ENCODE results near the gene ISLR2.
"Not testable (repeated sequence)": the region's sequence is repeated elsewhere in the genome, so short reads cannot be mapped to it uniquely, and the experiment has no call there.

ISLR2 gene, protein sequence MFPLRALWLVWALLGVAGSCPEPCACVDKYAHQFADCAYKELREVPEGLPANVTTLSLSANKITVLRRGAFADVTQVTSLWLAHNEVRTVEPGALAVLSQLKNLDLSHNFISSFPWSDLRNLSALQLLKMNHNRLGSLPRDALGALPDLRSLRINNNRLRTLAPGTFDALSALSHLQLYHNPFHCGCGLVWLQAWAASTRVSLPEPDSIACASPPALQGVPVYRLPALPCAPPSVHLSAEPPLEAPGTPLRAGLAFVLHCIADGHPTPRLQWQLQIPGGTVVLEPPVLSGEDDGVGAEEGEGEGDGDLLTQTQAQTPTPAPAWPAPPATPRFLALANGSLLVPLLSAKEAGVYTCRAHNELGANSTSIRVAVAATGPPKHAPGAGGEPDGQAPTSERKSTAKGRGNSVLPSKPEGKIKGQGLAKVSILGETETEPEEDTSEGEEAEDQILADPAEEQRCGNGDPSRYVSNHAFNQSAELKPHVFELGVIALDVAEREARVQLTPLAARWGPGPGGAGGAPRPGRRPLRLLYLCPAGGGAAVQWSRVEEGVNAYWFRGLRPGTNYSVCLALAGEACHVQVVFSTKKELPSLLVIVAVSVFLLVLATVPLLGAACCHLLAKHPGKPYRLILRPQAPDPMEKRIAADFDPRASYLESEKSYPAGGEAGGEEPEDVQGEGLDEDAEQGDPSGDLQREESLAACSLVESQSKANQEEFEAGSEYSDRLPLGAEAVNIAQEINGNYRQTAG

DNA sequence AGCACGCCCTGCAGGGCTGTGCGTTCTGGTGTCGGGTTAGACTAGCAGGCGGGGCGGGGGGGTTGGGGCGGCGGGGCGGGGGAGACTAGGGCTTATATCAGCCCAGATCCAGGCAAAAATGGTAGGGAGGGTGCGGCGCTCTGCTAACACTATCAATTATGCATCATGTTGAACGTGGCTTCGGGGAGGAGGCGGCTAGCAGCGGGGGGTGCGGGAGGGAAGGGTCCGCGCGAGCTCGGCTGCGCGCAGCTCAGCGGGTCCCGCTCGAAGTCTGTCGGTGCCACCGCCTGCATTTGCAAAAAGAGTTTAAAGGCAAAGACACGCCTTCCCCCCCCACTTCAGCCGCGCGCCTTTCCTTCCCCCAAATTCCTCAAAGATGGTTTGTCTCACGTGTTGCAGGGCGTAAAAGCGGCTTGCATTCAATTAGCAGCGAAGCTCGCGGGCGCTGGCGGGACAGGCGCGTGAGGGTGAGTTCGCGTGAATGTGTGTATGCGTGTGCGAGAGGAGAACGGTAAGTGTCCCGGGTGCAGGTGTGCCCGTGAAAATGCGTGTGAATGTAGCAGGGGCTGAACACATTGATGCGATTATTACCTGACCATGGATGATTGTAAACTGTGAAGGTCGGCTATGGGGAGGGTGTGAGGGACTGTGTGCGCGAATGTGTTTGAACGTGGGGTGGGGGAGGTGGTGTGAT is at the start of gene ISLR2:
TSS of gene ISLR2 (plus strand) at position 432 of the 694 bp plus-strand sequence. CDS start 2,169 bp downstream, outside the sequence.
- peaks cover 63% of the 10 kb centered on the region for H3K27me3 ChIP-seq (ENCODE audit: control insufficient read depth, insufficient read depth, low read length)
- no peaks in the 10 kb centered on the region for H3K36me3 ChIP-seq (ENCODE audit: control insufficient read depth, insufficient read depth, low read length)
- peak within 1 kb of the TSS; percentile 38 for H3K4me3 ChIP-seq (ENCODE audit: low read length)
- no peak within 1 kb of the TSS for H3K9ac ChIP-seq (ENCODE audit: low read length)
- peaks cover 6% of the 10 kb centered on the region for H3K4me1 ChIP-seq (ENCODE audit: control insufficient read depth, insufficient read depth, low read length)
- H3K27ac ChIP-seq (ENCODE audit: low read depth, low read length), result no peak within 1 kb of the TSS

DNA sequence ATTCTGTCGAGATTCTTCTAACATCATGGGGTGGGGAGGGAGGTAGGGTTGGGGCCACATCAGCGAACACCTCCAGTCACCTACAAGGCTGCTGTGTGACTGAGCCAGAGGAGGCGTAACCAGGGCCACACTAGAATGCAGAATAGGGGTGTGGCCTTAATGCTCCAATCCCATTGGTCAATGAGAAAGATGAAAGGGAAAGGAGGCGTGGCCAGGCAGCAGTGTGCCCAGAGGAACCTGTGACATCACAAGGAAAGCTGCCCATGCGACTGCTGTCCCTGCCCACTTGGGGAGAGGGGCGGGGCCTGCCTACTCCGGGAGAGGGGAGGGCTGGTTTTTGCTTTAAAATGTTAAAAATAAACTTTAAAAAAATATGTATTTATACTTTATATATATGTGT is 47.9 kb upstream of the ISLR2 start, which contains the start of gene GOLGA6A:
TSS of gene GOLGA6A (minus strand) at position 101 of the 400 bp plus-strand sequence. CDS start at position 60, 41 bp downstream.
- not testable (repeated sequence) for H3K9ac ChIP-seq (ENCODE audit: low read length); H3K4me3 ChIP-seq (ENCODE audit: low read length); H3K27me3 ChIP-seq (ENCODE audit: control insufficient read depth, insufficient read depth, low read length); H3K4me1 ChIP-seq (ENCODE audit: control insufficient read depth, insufficient read depth, low read length); H3K36me3 ChIP-seq (ENCODE audit: control insufficient read depth, insufficient read depth, low read length); H3K27ac ChIP-seq (ENCODE audit: low read depth, low read length)

DNA sequence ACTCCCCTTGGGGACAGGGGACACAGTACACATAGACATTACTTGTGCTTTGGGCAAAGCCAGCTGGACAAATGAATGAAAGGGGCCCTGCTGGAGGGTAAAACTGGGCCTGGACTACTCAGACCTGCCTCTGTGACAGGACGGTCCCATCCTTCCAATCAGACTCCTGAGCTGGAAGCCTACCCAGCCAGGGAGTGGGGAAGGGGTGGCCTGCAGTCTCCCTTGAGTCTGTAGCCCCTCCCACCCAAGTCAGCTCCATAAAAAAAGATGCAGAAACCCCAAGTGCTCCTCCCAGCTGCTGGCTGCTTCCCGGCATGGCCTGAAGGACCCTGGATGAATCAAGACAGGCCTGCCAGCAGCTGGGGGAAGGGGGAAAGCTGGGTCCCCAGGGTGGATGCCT is 35.8 kb upstream of the ISLR2 start:
- not testable (repeated sequence) for H3K36me3 ChIP-seq (ENCODE audit: control insufficient read depth, insufficient read depth, low read length); H3K4me1 ChIP-seq (ENCODE audit: control insufficient read depth, insufficient read depth, low read length); H3K4me3 ChIP-seq (ENCODE audit: low read length); H3K27me3 ChIP-seq (ENCODE audit: control insufficient read depth, insufficient read depth, low read length); H3K9ac ChIP-seq (ENCODE audit: low read length); H3K27ac ChIP-seq (ENCODE audit: low read depth, low read length)

GRCh38 chr15:74095610-74096009 is 34.8 kb upstream of the ISLR2 start:
- H3K4me1 ChIP-seq (ENCODE audit: control insufficient read depth, insufficient read depth, low read length); H3K4me3 ChIP-seq (ENCODE audit: low read length); H3K36me3 ChIP-seq (ENCODE audit: control insufficient read depth, insufficient read depth, low read length); H3K9ac ChIP-seq (ENCODE audit: low read length); H3K27ac ChIP-seq (ENCODE audit: low read depth, low read length); H3K27me3 ChIP-seq (ENCODE audit: control insufficient read depth, insufficient read depth, low read length): not testable (repeated sequence)

DNA sequence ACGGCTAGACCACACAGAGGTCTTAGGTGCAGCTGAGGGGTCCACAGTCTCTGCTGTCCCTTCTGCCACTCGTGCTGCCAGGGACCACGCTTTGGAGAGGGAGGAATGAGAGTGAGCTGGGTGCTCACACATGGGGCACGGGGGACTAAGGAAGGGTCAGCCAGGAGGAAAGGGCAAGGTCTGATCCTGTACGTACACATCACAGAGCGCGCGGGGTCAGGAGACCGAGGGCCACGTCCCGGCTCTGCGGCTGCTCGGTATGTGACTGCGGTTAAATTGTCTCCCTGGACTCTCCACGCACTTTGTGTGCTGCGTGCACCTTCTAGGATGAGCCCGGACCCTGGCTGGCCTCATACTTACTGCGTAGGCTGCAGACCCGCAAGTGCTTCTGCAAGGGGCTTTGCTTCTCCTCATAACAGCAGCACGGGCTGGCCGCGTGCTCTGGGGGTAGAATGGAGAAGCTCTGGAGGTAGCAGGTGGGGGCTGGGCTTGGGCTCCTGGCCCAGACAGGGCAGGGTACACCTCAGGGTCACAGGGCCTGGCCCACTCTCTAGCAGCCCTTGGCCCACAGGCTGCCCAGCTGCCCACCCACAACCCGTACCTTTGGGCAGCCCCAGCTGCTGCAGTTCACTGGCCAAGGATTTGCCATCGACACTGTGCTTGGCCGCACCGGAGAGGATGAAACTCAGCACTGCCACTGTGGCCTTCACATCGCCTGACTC is 33.5 kb upstream of the ISLR2 start:
- H3K36me3 ChIP-seq (ENCODE audit: control insufficient read depth, insufficient read depth, low read length); H3K4me1 ChIP-seq (ENCODE audit: control insufficient read depth, insufficient read depth, low read length); H3K4me3 ChIP-seq (ENCODE audit: low read length); H3K27ac ChIP-seq (ENCODE audit: low read depth, low read length); H3K27me3 ChIP-seq (ENCODE audit: control insufficient read depth, insufficient read depth, low read length); H3K9ac ChIP-seq (ENCODE audit: low read length): not testable (repeated sequence)

DNA sequence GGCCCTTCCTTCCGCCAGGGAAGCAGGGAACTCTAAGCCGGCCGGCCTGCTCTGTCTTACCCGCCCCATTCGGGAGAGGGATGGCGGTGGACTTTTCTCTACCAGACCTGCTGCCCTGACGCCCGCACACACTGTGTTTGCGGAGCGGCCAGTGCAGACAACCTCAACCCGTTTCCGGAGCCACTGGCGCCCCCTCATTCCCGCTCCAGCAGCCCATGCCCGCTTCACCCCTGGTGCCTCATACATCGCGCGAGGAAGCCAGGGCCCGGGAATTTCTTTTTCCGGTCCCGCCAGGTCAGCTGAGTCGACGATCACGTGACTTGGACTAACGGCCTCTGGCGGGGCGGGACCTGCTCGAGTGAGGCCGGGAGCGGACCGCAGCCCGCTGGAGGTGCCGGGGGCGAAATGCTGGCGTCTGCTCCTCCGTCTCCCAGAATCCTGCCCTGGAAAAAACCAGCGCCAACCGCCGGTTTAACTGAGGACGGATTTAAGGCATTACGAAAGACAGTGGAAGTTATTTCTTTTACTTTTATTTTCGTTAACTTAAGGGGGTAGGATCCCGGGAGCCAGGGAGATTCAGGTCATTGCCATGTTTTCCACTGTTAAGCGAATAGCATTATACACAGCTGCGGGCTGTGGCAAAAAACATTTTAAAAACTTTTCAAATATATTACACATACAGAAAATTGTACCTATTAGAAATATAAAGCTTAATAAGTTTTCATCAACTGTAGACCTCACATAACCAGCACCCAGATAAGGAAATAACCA is 30.2 kb upstream of the ISLR2 start:
- not testable (repeated sequence) for H3K27me3 ChIP-seq (ENCODE audit: control insufficient read depth, insufficient read depth, low read length); H3K9ac ChIP-seq (ENCODE audit: low read length); H3K36me3 ChIP-seq (ENCODE audit: control insufficient read depth, insufficient read depth, low read length); H3K4me1 ChIP-seq (ENCODE audit: control insufficient read depth, insufficient read depth, low read length)
- Histone ChIP-seq H3K27ac (ENCODE audit: low read depth, low read length) (peak overlapping the region; percentile 66), H3K4me3 (ENCODE audit: low read length) (peak overlapping the region; percentile 64)

DNA sequence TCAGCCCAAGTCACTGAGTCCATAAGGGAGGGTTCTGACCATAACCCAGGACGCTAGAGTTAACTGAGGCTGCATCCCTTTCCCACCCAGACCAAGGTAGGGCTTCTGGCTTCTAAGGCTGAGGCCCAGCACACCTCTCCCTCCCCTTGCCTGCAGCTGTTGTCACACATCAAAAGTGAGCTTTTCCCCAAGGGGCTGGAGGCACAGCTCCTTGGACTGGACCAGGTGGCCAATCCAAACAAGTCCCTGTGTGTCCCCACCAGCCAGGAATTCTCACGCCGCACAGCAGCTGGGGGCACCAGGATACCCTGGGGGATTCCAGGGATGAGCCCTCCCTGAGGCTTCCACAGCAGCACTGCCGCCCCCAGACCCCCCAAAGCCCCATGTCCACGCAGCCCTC is 22.3 kb upstream of the ISLR2 start:
- H3K4me3 ChIP-seq (ENCODE audit: low read length), result no peak overlapping the region
- H3K36me3 ChIP-seq (ENCODE audit: control insufficient read depth, insufficient read depth, low read length), result no peaks in the 10 kb centered on the region
- no peaks in the 10 kb centered on the region for H3K4me1 ChIP-seq (ENCODE audit: control insufficient read depth, insufficient read depth, low read length)
- H3K27me3 ChIP-seq (ENCODE audit: control insufficient read depth, insufficient read depth, low read length), result no peaks in the 10 kb centered on the region
- no peak overlapping the region for H3K27ac ChIP-seq (ENCODE audit: low read depth, low read length)
- no peak overlapping the region for H3K9ac ChIP-seq (ENCODE audit: low read length)

GRCh38 chr15:74108611-74109010 is 21.8 kb upstream of the ISLR2 start:
- H3K36me3 ChIP-seq (ENCODE audit: control insufficient read depth, insufficient read depth, low read length); H3K4me1 ChIP-seq (ENCODE audit: control insufficient read depth, insufficient read depth, low read length); H3K4me3 ChIP-seq (ENCODE audit: low read length); H3K9ac ChIP-seq (ENCODE audit: low read length); H3K27ac ChIP-seq (ENCODE audit: low read depth, low read length); H3K27me3 ChIP-seq (ENCODE audit: control insufficient read depth, insufficient read depth, low read length): not testable (repeated sequence)

DNA sequence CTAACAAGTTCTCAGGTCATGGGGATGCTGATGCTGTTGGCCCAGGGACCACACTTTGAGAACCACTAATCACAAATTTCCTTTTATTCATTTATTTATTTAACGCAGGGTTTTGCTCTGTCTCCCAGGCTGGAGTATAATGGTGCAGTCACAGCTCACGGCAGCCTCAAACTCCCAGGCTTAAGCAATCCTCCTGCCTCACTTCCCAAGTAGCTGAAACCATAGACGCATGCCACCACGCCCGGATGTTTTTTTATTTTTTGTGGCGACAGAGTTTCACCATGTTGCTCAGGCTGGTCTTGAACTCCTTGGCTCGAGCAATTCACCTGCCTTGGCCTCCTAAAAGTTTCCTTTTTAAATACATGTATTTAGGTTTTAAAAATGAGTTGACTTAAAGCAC is 20.7 kb upstream of the ISLR2 start:
- Histone ChIP-seq H3K9ac (ENCODE audit: low read length) (no peak overlapping the region), H3K36me3 (ENCODE audit: control insufficient read depth, insufficient read depth, low read length) (no peaks in the 10 kb centered on the region), H3K27ac (ENCODE audit: low read depth, low read length) (no peak overlapping the region), H3K4me3 (ENCODE audit: low read length) (no peak overlapping the region), H3K27me3 (ENCODE audit: control insufficient read depth, insufficient read depth, low read length) (no peaks in the 10 kb centered on the region), H3K4me1 (ENCODE audit: control insufficient read depth, insufficient read depth, low read length) (no peaks in the 10 kb centered on the region)

GRCh38 chr15:74120426-74120825 is 10.0 kb upstream of the ISLR2 start:
- Histone ChIP-seq H3K4me3 (ENCODE audit: low read length) (no peak overlapping the region), H3K4me1 (ENCODE audit: control insufficient read depth, insufficient read depth, low read length) (no peaks in the 10 kb centered on the region), H3K9ac (ENCODE audit: low read length) (no peak overlapping the region), H3K27me3 (ENCODE audit: control insufficient read depth, insufficient read depth, low read length) (no peaks in the 10 kb centered on the region), H3K36me3 (ENCODE audit: control insufficient read depth, insufficient read depth, low read length) (no peaks in the 10 kb centered on the region), H3K27ac (ENCODE audit: low read depth, low read length) (no peak overlapping the region)

DNA sequence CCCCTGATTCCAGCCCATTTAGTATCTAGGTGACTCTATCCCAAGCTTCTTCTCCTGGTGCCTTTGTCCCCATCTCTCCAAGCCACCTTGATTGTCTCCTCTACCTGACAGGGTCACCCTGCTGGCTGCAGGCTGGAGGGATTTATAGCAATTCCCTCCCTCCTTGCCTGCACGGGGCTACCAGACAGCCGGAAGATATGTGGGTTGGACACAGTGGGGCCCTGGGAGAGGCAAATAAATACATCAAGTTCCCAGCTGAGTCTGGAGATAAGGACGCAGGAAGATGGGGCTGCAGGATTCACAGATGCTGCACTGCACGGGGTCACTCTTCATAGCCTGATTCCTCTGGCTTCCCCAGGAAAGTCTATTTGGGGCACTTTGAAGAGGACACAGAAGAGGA is 9.3 kb upstream of the ISLR2 start:
- H3K36me3 ChIP-seq (ENCODE audit: control insufficient read depth, insufficient read depth, low read length), result no peaks in the 10 kb centered on the region
- no peaks in the 10 kb centered on the region for H3K27me3 ChIP-seq (ENCODE audit: control insufficient read depth, insufficient read depth, low read length)
- no peak overlapping the region for H3K27ac ChIP-seq (ENCODE audit: low read depth, low read length)
- no peak overlapping the region for H3K4me3 ChIP-seq (ENCODE audit: low read length)
- no peak overlapping the region for H3K9ac ChIP-seq (ENCODE audit: low read length)
- H3K4me1 ChIP-seq (ENCODE audit: control insufficient read depth, insufficient read depth, low read length), result no peaks in the 10 kb centered on the region
